COLO668 (cell line): ENCODE results near the gene CPPED1.

Source experiments
- DNase-seq: peaks from one replicate; lab custom pipeline; 2025; ENCODE audit not compliant: unreplicated experiment; lab: John Stamatoyannopoulos, UW

CPPED1 gene

DNA sequence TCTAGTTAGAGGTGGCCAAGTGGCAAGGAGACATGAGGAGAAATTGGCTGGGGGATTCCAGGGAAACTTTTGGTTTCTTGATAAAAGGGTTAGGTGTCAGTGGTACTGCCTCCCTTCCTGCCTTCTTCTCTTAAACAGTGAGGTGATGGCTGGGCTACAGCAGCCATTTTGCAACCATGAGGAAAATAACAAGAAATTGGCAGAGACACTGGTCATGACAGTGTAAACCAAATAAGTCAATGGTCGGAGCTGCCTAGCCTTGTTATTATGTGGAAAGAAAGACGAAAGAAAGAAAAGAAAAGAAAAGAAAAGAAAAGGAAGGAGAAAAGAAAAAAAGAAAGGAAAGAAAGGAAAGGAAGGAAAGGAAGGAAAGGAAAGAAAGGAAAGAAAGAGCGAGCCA lies 63.9 kb downstream of the CPPED1 start:
- DNase-seq = no peak

DNA sequence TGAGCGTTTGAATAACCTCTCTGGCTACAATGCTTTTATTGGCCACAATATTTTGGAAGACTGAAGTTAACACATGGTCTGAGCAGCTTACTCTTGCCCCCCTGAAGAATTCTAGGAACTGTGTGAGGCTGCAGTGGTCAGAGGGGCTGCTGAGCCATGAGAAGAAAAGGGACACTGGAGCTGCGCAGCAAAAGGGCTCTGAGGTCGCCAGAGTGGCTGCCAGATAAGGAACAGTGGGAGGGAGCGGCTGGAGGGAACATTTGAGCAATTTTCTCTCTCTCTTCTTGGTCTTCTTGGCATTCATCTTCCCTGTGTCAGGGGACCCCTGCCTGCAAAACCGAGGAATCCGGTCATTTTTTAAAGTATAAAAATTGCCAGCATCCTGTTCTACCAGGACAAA lies 66.1 kb downstream of the CPPED1 start:
- DNase-seq = no peak

DNA sequence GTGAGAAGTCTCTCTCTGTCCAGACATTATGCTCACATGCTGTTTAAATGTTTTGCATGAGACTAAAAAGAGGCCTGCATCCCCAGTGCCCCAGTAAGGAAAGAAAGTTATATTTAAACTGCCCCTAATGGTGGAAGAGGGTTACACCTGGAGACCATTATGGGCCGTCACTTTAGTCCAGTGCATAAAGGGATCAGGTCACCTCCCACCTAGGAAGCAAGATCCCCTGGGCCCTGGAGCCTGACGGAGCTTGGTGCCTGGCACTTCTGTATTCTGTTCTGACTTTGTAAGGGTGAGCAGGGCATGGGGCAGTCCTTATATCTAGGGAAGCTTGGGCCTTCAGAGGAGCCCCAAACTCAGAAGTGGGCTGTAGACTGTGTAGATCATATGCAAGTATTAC lies 67.9 kb downstream of the CPPED1 start:
- no peak for DNase-seq

DNA sequence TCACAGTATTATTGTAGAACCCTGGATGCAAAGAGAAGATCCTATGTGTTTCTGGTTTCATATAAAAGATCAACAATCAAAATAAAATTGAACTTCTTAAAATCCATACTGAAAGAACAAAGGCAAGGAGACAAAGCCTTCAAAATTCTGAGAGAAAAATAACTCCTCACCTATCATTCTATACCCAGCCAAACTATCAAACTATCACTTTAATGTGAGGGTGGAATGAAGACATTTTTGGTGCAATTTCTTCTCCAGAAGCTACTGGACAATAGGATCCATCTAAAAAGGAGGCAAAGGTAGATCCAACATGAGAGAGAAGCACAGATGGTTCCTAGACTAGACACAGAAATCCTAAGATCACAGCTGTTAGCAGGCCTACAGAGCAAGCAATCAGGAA lies 71.1 kb downstream of the CPPED1 start:
- no peak for DNase-seq

DNA sequence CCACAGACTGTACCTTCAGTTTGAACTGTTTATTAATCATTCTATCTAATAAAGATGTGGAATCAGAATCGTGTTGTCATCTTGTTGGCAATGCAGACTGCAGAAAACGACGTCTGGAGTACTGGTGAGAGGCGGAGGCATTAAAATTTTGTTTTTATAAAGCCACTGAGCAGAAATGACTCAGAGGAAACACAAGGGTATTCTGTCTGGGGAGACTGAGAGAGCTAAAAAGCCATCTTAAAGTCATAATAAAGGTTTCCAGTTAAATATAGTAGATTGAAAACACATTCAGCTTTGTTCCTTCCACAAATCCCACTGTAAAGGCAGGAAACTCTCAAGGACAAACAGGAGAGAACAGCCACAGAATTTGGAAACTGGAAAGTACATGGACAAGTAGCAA lies 74.2 kb downstream of the CPPED1 start:
- no peak for DNase-seq

DNA sequence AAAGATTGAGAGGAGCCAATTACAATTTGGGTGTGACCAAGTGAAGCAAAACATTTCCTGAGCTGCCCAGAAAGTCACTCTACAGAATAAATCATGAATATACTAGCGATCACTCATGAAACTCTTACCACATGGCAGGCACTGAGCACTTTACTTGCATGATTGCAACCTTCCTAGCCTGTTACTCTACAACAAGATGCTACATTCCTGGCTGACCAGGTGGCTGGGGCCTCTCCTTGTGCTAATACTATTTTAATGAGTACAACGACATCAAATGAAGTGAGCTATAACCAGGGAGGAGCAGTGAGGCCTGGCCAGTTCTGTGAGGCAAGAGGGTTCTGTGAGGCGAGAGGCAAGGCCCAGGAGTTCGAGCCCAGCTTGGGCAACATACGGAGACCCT lies 75.2 kb downstream of the CPPED1 start:
- no peak for DNase-seq

DNA sequence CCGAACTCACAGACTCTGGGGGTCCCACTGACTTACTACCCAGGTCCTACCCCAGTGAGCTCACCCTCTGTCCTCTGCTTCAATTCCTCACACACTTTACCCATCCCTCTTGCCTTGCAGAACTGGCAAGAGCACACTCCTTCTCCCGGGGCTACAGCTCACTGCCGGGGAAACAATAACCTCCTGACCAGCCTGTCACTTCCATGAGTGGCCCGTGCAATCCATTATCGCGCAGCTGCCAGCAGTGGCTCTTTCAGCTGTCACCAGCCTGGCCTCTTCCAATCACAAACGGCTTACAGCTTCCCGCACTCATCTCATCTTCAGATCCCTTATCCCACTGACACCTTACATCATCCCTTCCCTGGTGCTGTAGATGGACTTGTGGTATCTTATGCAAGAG lies 79.5 kb downstream of the CPPED1 start:
- DNase-seq = no peak

DNA sequence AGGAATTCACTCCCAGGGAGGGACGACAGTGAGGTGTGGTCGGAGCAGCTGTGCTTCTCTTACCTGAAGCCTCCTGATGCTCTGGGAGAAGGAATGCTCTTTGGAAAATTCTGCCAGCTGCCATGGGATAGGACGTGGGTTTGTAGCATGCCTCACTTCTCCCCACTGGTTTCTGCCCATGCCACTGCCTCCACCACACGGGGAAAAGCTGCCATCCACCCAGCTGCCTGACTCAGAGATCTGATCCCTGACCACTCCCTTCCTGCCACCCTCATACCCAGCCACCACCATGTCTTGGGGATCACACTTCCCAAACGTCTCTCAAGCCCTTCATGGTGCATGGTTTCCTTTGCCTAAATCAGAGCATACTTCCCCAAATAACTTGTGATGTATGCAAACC lies 80.0 kb downstream of the CPPED1 start:
- DNase-seq = no peak

DNA sequence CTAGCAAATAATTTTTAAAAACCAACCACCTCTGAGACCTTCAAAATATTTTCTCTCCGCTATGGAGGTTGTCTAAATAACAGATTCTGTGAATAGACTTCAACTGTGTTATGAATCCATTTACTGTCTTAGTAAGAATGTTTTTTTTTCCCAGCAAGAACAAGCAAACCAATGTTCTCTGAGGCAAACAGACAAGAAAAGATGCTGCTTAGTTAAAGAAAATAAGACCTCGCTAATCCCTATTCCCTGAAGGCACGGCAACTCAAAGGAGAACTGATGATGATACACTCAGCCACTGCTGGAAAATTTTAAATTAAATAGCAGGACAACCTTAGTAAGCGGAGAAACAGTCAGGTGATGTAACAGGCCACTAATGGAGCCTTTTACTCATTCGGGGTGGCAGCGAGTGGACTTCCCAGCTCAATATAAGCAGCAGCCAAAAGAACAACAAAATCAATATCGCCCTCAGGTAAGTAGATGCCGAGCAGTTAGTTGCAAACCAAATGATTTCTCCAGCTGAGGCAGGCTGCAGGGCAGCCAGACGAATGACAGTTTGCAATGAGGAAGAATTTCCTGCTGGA lies 81.8 kb downstream of the CPPED1 start:
- DNase-seq = no peak

DNA sequence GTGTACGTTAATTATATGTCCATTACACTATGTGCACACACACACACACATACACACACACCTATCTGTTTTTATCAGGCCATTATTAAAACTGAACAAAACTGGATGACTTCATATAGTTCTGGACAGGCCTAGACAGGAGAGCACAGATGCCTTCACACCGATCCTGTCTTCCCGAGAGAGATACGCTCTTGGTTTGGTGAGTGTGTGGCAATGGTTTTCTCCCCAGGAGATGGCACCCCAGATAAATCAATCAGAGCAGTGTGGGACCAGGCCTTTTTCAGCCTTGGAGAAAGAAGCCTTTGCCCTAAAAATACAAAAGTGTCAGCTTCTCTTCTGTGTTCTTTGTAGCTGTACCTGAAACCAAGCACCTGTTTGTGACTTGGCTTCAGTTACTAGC lies 83.7 kb downstream of the CPPED1 start:
- no peak for DNase-seq

DNA sequence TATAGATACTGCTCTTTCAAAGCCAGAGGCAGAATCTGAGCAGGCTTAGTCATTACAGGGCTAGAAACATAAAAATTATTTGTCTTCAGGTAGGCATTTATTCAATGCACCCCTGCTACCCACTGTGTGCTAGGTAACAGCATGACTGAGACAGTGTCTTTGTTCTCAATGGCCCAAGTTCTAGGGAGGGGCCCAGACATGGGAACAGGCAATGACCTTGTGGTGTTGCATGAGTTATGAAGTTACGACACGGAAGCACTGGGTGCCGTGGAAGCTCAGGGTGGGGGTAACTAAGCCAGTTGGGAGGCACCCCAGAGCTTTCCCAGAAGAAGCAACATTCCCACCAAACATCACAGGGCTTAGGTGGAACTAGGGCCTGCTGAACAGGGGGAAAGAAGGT lies 87.0 kb downstream of the CPPED1 start:
- DNase-seq = no peak

DNA sequence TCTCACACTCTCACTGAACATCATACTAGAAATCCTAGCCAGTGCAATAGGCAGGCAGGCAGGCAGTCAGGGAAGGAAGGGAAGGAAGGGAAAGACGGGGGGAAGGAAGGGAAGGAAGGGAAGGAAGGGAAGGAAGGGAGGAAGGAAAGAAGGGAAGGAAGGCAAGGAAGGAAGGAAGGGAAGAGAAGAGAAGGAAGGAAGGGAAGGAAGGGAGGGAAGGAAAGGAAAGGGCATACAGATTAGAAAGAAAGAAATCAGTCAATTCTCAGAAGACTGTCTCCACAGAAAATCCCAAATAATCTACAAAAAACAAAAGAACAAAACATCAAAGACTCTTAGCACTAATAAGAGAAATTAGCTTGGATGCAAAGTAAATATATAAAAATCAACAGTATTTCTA lies 93.9 kb downstream of the CPPED1 start:
- DNase-seq = no peak

DNA sequence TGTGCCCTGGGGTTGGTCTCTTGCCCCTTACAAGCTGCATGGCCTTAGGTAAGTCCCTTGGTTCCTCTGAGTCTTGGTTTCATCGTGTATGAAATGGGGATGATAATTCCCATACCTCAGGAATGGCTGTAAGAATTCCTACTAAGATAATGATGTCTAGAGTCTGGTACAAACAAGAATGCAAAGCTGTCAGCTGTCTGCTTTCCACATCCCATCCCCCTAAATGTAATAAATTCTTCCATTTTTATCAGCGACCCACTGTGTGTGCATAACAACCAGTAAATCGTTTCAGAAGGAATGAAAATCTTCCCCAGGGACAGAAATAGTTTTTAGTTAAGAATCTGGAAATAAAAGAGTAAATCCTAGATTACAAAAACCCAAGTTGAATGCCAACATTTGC lies 95.4 kb downstream of the CPPED1 start:
- DNase-seq = no peak

DNA sequence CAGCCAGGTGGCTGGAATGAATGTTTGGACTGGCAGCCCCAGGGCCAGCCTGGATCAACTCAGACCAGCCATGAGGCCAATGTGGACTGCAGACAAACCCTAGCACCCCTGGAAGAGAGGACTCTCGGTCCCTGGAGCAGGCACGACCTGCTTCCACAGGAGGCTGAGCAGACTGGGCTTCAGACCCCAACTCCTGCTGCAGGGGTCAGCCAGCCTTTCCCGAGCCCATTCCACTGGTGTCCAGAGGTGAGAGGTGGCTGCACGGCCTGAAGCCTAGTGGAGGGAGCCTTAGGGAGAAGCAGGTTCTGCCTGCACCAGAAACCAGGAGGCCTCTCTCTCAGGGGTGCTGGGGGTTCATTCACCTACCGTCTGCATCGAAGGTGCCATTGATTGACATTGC lies 97.1 kb downstream of the CPPED1 start:
- DNase-seq = no peak

DNA sequence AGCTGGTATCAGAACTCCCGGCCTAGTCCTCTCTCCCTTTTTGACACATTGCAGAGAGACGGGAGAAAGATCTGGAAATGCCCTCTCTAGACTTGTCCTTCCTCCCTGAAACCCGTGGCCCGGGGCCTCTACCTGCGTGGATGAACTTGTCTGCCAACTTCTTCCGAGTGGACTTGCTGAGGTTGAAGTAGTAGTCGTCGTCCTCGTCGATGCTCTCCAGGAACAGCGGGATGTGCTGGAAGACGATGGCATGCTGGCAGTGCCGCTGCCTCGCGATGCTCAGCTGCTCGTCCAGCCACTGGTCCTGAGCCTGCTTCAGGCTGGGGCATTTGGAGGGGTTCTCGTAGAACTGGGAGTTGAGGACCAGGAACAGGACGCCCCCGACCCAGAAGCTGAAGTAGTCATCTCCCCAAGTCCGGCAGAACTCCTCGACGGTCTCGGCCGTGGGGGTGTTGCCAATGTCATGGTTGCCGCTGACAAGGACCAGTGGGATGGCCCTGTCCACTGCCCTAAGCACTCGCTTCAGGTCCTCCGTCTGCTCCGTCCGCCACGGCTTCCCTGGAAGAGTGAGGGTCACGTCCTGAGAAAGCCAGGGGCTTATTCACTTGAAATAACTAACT lies 99.1 kb downstream of the CPPED1 start:
- no peak for DNase-seq

DNA sequence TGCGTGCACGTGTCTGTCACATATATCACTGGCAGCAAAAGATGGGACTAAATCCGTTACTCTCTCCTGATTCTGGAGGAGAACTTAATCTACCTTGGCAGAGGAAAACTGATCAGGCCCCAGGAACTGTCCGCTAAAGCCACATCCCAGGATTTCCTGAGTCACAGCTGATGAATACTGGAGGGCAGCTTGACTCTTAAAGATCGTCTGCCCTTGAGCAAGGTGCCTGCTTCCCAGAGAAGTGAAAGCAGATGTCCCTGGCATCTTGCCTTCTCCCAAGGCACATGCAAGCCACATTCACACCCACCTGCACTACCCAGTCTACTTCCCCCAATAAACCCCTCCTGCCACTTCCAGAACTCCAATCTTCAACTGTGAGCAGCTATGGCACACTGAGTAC lies 99.8 kb downstream of the CPPED1 start:
- DNase-seq = no peak

DNA sequence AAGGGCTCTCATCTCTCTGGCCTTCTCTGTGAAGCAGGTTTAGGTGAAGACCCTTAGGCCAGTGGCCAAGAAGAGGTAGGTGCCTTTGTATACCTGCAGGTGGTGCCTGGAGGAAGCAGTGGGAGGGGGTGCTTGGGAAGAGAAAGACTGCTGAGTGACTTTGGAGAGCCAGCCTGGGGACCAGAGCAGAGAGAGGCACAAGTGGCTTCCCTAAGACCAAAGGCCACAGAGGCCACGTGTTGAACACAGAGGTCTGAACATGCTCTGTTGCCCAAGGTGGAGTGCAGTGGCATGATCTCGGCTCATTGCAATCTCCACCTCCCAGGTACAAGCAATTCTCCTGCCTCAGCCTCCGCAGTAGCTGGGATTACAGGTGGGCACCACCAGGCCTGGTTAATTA lies 103.5 kb downstream of the CPPED1 start:
- DNase-seq = no peak

DNA sequence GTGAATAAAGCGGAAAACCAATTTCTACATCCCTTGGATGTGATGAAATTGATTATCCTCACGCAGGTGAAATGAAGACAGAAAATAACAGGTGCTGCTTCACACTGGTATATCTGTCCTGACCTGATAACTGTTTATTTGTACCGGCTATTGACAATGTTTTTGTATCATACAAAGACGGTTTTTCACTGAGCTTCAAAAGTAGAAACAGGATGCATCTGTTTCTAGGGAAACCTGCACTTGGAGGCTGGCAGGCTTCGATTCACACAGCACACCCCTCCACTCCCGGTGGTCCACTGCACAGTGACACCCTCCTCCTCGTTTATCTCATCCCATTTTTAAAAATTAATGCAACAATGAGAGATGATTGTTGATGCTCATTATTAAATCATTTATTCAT lies 104.5 kb downstream of the CPPED1 start:
- DNase-seq = no peak

DNA sequence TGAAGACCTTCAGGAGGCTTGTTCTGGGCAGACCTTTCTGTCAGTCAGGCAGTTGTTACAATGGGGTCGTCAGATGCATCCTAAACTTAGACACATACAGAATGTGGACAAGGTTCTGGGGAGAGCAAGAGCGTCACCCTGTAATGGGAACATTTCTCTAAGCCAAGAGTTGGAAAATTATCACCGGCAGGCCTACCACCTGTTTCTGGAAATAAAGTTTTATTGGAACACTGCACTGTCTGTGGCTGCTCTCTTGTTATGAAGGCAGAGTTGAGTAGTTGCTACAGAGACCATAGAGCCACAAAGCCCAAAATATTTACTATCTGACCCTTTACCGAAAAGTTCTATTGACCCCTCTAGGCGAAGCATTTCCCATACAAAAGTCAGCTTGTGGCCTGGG lies 106.2 kb downstream of the CPPED1 start:
- no peak for DNase-seq

DNA sequence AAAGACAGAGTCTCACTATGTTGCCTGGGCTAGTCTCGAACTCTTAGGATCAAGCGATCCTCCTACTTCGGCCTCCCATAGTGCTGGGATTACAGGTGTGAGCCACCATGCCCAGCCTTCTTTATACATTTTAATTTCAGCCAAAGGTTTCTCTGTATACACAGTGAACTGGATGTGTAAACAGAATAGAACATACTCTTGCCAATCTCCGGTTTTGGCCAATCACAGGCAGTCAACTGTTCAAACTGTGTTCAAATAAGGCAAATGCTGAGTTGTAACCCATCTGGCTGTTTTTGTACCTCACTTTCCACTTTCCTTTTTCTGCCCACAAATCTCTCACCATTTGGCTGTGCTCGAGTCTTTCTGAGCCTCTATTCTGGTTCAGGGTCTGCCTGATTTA lies 108.2 kb downstream of the CPPED1 start:
- DNase-seq = no peak

DNA sequence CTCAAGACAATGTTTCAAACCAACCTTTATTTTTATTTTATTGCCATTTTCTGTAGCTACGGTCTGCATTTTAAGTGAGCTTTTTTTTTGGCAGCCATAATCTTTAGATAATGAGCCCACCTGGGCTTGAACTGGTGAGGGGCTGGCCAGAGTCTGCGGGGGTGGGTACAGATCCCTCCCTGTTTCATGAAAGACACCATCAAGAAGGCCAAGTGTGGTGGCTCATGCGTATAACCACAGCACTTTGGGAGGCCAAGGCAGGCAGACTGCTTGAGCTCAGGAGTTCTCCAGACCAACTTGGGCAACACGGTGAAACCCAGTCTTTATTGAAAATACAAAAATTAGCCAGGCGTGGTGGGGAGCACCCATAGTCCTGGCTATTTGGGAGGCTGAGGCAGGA lies 113.7 kb downstream of the CPPED1 start:
- DNase-seq = no peak

DNA sequence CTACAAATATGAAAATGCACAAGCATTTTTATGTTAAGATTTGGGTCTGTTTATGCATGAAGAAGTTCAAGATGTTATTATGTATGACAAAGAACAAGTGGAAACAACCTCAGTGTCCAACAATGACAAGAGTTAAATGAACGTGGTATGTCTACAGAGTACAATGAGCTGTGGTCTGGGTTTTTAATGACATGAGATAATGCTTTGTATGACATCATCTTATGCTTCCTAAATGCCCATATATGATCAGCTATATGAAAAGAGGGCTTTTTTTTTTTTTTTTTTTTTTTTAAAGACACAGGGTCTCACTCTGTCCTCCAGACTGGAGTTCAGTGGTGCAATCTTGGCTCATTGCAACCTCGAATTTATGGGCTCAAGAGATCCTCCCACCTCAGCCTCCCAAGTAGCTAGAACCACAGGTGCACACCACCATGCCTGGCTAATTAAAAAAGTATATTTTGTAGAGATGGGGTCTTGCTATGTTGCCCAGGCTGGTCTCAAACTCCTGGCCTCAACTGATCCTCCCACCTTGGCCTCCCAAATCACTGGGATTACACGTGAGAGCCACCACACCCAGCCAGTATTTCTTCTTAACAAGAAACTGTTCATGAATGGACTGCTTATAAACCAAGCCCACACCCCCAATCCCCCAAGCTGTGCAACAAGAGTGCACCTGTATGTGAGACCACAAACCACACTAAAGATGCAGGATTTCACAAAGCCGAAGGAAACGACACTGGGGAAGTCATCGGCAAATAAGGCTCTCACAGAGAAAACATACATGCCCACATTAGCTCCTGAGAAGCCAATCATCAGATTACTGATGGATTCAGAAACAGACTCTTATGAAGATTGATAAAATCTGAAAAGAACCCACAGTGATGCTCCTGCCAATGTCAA lies 114.5 kb downstream of the CPPED1 start:
- no peak for DNase-seq
